OCI-LY7 (cell line): ENCODE data around the gene DOCK1. TPM values are rescaled to one million over a fixed set of nuclear protein-coding genes. Genes with fewer than 3 reads are reported as not detected.

Experiments used
- BruUV-seq: library from RNA; stranded (reverse); fragments of 400-500 nt; replicated peaks from 2 replicates; lab custom pipeline; 2021; lab: Mats Ljungman, UMichigan
- CTCF ChIA-PET: fragments of 300-600 bp; sonication (Branson Sonifier 250); formaldehyde crosslinking; loops from one replicate; lab custom pipeline; 2022; ENCODE audit warnings: antibody characterized with exemption; ENCODE audit not compliant: unreplicated experiment; lab: Charles Lee
- POLR2A ChIA-PET: fragments of 300-600 bp; sonication (Branson Sonifier 250); formaldehyde crosslinking; loops from one replicate; lab custom pipeline; 2022; ENCODE audit warnings: antibody characterized with exemption; lab: Charles Lee
- DNase-seq: peaks from one replicate; pipeline ENCODE4 v3.0.0-alpha.2; 2015; ENCODE audit warnings: low spot score
- H2AFZ ChIP-seq: fragments of 200-600 bp; sonication (generic), shearing (Covaris generic); 2 replicates; pipeline ENCODE4 v1.6.1; 2014; ENCODE audit warnings: mild to moderate bottlenecking, antibody characterized with exemption, low read length, moderate library complexity
- H3K27ac ChIP-seq: fragments of 200-600 bp; sonication (generic); 2 replicates; pipeline ENCODE4 v1.5.1; 2014; ENCODE audit warnings: mixed run types, low read depth, mild to moderate bottlenecking, moderate library complexity, low read length, inconsistent platforms; ENCODE audit not compliant: poor library complexity, severe bottlenecking
- H3K36me3 ChIP-seq: fragments of 200-600 bp; sonication (generic); 2 replicates; pipeline ENCODE4 v1.6.1; 2014; ENCODE audit warnings: mild to moderate bottlenecking, antibody characterized with exemption, low read length, moderate library complexity, mixed read lengths; ENCODE audit not compliant: insufficient read depth
- H3K4me1 ChIP-seq: fragments of 200-600 bp; sonication (generic); 2 replicates; pipeline ENCODE4 v1.5.1; 2014; ENCODE audit warnings: mild to moderate bottlenecking, low read length; ENCODE audit not compliant: insufficient read depth, poor library complexity, severe bottlenecking
- H3K4me2 ChIP-seq: fragments of 200-600 bp; sonication (generic); 2 replicates; pipeline ENCODE4 v1.6.1; 2014; ENCODE audit warnings: mild to moderate bottlenecking, low read length
- H3K4me3 ChIP-seq: fragments of 200-600 bp; sonication (generic); 2 replicates; pipeline ENCODE4 v1.5.1; 2014; ENCODE audit warnings: mild to moderate bottlenecking, low read depth, low read length; ENCODE audit not compliant: poor library complexity, severe bottlenecking
- H3K79me2 ChIP-seq: fragments of 200-600 bp; sonication (generic); 2 replicates; pipeline ENCODE4 v1.6.1; 2016; ENCODE audit warnings: low read depth, mild to moderate bottlenecking, low read length, moderate library complexity, mixed read lengths; ENCODE audit not compliant: insufficient read depth
- H3K9me2 ChIP-seq: fragments of 200-600 bp; sonication (generic); 2 replicates; pipeline ENCODE4 v1.6.1; 2016; ENCODE audit warnings: mild to moderate bottlenecking, low read length, mixed read lengths; ENCODE audit not compliant: insufficient read depth
- H3K9me3 ChIP-seq: fragments of 200-600 bp; sonication (generic); 2 replicates; pipeline ENCODE4 v1.6.1; 2014; ENCODE audit warnings: mild to moderate bottlenecking, mixed run types, low read length, mixed read lengths
- H4K20me1 ChIP-seq: fragments of 200-600 bp; sonication (generic); 2 replicates; pipeline ENCODE4 v1.6.1; 2014; ENCODE audit warnings: mild to moderate bottlenecking, antibody characterized with exemption, low read length, moderate library complexity, mixed read lengths; ENCODE audit not compliant: insufficient read depth
- EZH2phosphoT487 ChIP-seq: fragments of 200-600 bp; sonication (generic); IDR thresholded peaks from 2 replicates; pipeline ENCODE4 v1.6.1; 2018; ENCODE audit warnings: low read depth, borderline replicate concordance, mild to moderate bottlenecking, mixed run types, antibody characterized with exemption, low read length, moderate library complexity, mixed read lengths
- intact Hi-C: fragments of 100-400 bp; cut with micrococcal nuclease; formaldehyde crosslinking; loops from one replicate; pipeline ENCODE4 v1.10.0; 2022; ENCODE audit not compliant: unreplicated experiment
- total RNA-seq, 2 experiments: library from RNA; depleted of rRNA in 1 of 2; stranded (reverse); fragments of >200 nt in 1 of 2; shearing (Covaris generic) in 1 of 2; gene quantifications; 2 replicates each; pipeline ENCODE4 v1.2.3, GENCODE V29; 2014 to 2022
- TF ChIP-seq, protein P1 (sequence below): fragments of 200-600 bp; sonication (generic); conservative IDR thresholded peaks from 2 replicates; pipeline ENCODE4 v1.5.1; 2014; ENCODE audit warnings: mild to moderate bottlenecking, antibody characterized with exemption, low read length, moderate library complexity, mixed read lengths

DOCK1 gene
- total RNA-seq, 2 experiments from 2014 or later: not detected

DNA sequence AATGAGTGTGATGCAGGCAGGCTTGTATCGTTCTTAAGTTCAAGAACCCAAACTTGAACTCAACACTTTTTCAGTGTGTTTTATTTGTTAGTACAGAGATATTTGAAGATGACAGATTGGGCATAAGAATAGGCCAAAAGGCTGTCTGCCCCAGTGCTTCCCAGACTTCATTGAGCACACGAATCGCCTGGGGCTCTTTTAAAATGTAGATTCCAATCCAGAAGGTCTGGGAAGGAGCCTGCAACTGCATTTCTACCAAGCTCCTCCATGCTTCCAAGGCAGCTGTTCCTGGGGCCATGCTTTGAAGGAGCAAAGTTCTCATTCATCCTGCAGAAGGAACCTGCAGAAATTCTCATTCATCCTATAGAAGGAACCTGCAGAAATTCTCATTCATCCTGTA lies 405.7 kb downstream of the DOCK1 start:
- no peak overlapping the region for H3K27ac ChIP-seq
- H3K9me3 ChIP-seq: no peaks in the 10 kb centered on the region
- BruUV-seq: no TSS peak
- intact Hi-C loops: no loop called here
- no peaks in the 10 kb centered on the region for H3K9me2 ChIP-seq
- H3K79me2 ChIP-seq: no peaks in the 10 kb centered on the region
- H3K4me1 ChIP-seq: no peaks in the 10 kb centered on the region
- no peak overlapping the region for H3K4me2 ChIP-seq
- ChIA-PET POLR2A (interaction anchor here (0.6 kb wide), 1 partner anchor 161 kb away, joined by 3 read pairs; no protein-coding TSS in a partner anchor), CTCF (no interaction called here)
- no peak overlapping the region for H2AFZ ChIP-seq
- DNase-seq: no peak
- H3K36me3 ChIP-seq: no peaks in the 10 kb centered on the region
- H3K4me3 ChIP-seq: no peak overlapping the region
- H4K20me1 ChIP-seq: no peaks in the 10 kb centered on the region
- no peak for TF ChIP-seq EZH2phosphoT487
- TF ChIP-seq, protein P1, sequence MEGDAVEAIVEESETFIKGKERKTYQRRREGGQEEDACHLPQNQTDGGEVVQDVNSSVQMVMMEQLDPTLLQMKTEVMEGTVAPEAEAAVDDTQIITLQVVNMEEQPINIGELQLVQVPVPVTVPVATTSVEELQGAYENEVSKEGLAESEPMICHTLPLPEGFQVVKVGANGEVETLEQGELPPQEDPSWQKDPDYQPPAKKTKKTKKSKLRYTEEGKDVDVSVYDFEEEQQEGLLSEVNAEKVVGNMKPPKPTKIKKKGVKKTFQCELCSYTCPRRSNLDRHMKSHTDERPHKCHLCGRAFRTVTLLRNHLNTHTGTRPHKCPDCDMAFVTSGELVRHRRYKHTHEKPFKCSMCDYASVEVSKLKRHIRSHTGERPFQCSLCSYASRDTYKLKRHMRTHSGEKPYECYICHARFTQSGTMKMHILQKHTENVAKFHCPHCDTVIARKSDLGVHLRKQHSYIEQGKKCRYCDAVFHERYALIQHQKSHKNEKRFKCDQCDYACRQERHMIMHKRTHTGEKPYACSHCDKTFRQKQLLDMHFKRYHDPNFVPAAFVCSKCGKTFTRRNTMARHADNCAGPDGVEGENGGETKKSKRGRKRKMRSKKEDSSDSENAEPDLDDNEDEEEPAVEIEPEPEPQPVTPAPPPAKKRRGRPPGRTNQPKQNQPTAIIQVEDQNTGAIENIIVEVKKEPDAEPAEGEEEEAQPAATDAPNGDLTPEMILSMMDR: no peak

DNA sequence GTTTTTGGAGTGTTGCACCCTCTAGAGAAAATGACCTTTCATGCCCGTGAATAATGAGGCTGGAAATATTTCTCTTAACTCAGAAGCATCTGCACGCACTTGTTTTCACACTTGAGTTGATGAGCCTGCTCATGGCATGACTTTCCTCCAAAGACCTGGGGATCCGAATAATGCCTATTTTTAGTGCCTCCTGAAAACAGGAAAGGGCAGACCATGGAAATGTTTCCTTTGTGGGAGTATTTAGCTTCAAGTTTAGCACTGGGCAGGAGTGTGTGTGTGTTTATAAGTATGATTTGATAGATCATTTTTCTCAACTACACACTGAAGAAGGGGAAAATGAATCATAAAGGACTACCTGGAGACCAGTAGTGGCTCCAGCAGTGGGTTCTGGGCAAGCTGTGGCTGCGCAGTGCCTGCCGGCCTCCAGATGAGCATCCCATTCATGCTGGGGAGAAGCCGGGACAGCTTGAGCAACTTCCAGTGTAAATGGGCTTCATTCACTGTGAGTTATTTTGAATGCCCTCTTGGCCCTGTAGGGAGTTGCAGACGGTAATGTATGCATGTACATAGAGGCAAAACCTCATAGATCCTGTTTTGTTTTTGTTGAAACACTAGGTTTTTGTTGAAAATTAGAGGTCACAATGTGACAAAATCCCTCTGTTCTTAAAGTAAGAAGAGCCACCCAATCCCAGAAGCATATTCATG lies 408.9 kb downstream of the DOCK1 start:
- POLR2A ChIA-PET: no interaction called here
- Histone ChIP-seq H3K4me3 (no peak overlapping the region), H4K20me1 (no peaks in the 10 kb centered on the region), H3K27ac (no peak overlapping the region), H3K9me2 (no peaks in the 10 kb centered on the region), H3K9me3 (no peaks in the 10 kb centered on the region), H2AFZ (no peak overlapping the region), H3K4me1 (no peaks in the 10 kb centered on the region), H3K79me2 (no peaks in the 10 kb centered on the region), H3K4me2 (no peak overlapping the region), H3K36me3 (no peaks in the 10 kb centered on the region)
- no TSS peak for BruUV-seq
- TF ChIP-seq EZH2phosphoT487: no peak
- TF ChIP-seq, protein P1: no peak
- intact Hi-C loops: no loop called here
- DNase-seq: no peak
- CTCF ChIA-PET: no interaction called here

DNA sequence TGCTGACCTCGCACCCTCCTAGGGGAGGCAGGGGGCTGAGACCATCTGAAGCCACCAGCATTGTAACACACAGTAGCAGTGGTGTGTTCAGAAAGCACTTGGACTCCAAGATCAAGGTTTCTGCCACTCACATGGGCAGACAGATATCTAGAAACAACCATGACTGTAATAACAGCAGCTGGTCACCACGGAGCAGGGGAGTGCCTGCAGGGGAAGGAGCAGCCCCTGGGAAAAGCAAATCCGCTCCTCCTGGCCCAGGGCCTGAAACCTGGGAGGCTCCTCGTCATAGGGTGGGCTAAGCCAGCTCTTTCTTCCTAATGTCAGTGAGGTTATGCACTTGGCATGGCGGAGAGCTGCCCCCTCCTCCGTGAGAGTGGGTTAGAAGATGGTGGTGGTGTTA lies 409.6 kb downstream of the DOCK1 start:
- ChIA-PET POLR2A (no interaction called here), CTCF (no interaction called here)
- intact Hi-C loops: no loop called here
- DNase-seq: no peak
- no peak overlapping the region for H3K4me3 ChIP-seq
- no peak for TF ChIP-seq EZH2phosphoT487
- TF ChIP-seq, protein P1: no peak
- no TSS peak for BruUV-seq
- no peaks in the 10 kb centered on the region for H3K9me2 ChIP-seq
- H2AFZ ChIP-seq: no peak overlapping the region
- H3K4me2 ChIP-seq: no peak overlapping the region
- no peaks in the 10 kb centered on the region for H3K79me2 ChIP-seq
- H3K27ac ChIP-seq: no peak overlapping the region
- H3K4me1 ChIP-seq: no peaks in the 10 kb centered on the region
- H3K36me3 ChIP-seq: no peaks in the 10 kb centered on the region
- H3K9me3 ChIP-seq: no peaks in the 10 kb centered on the region
- no peaks in the 10 kb centered on the region for H4K20me1 ChIP-seq
